Lung (tissue), 12 donors: Measurements from ENCODE around the gene PCGF2. TPM values are rescaled to one million over a fixed set of nuclear protein-coding genes. Genes with fewer than 3 reads are reported as not detected.

Source experiments
- ATAC-seq: fragments of 200-7000 bp; cut with Tn5 transposase; one replicate; pipeline ENCODE4 v1.9.1; 2020; ENCODE audit warnings: moderate number of reproducible peaks; ENCODE audit not compliant: insufficient read depth, low FRiP score
- DNase-seq, 3 donors: peaks; one replicate each; pipeline ENCODE4 v3.0.0-alpha.2; 2013 to 2017
- H3K27ac ChIP-seq, 2 donors: one replicate each; pipeline ENCODE4 v1.5.1; 2013; ENCODE audit warnings: mild to moderate bottlenecking in 2 of 2, moderate library complexity in 2 of 2, control low read depth in 1 of 2, inconsistent platforms in 1 of 2, low read depth in 1 of 2, low read length in 1 of 2
- H3K27me3 ChIP-seq, 3 donors: one replicate each; pipeline ENCODE4 v1.5.1; 2013; ENCODE audit warnings: low read length in 2 of 3; ENCODE audit not compliant: control insufficient read depth in 3 of 3, insufficient read depth in 3 of 3
- H3K36me3 ChIP-seq, 4 donors: one replicate each; pipeline ENCODE4 v1.5.1; 2013; ENCODE audit warnings: low read length in 4 of 4, mild to moderate bottlenecking in 1 of 4, moderate library complexity in 1 of 4; ENCODE audit not compliant: control insufficient read depth in 4 of 4, insufficient read depth in 4 of 4
- H3K4me1 ChIP-seq, 5 donors: one replicate each; pipeline ENCODE4 v1.5.1; 2013; ENCODE audit warnings: low read length in 5 of 5, mild to moderate bottlenecking in 2 of 5, moderate library complexity in 1 of 5; ENCODE audit not compliant: control insufficient read depth in 5 of 5, insufficient read depth in 5 of 5
- H3K4me3 ChIP-seq: one replicate; pipeline ENCODE4 v1.5.1; 2013; ENCODE audit warnings: mild to moderate bottlenecking, control low read depth, moderate library complexity
- H3K9ac ChIP-seq, 2 donors: one replicate each; pipeline ENCODE4 v1.5.1; 2013; ENCODE audit warnings: low read length in 2 of 2, control low read depth in 1 of 2; ENCODE audit not compliant: insufficient read depth in 1 of 2
- H3K9me3 ChIP-seq, 4 donors: one replicate each; pipeline ENCODE4 v1.5.1; 2013; ENCODE audit warnings: low read length in 3 of 4, mild to moderate bottlenecking in 1 of 4, moderate library complexity in 1 of 4; ENCODE audit not compliant: control insufficient read depth in 4 of 4, insufficient read depth in 3 of 4
- WGBS, 2 donors: extraction: QIAGEN DNeasy Blood & Tissue Kit; methylation state at CpG; one replicate each; pipeline ENCODE4 v1.1.7; 2013; 5-methylcytosine and 5-hydroxymethylcytosine counted together
- polyA plus RNA-seq, 2 donors: library from polyadenylated mRNA; stranded (reverse); fragments of 200-250 nt; gene quantifications; one replicate each; pipeline ENCODE4 v1.2.1, GENCODE V29; 2013
- total RNA-seq, 2 donors: library from RNA; depleted of rRNA in 1 of 2; stranded (reverse); fragments of >200 nt in 1 of 2; gene quantifications; one replicate each; pipeline ENCODE4 v1.2.1, GENCODE V29; 2014 to 2021
- TF ChIP-seq, protein P1 (sequence below): IDR thresholded peaks from 2 replicates; pipeline ENCODE4 v1.5.1; 2012; ENCODE audit warnings: mild to moderate bottlenecking; ENCODE audit errors: control extremely low read depth, extremely low read depth
- donor health status: control.
- donor health status: control.
- donor health status: Bipolar disorder and iron deficiency.
- donor health status: healthy.
- donor health status: DM: yes; HTN: yes; CAD: no.

The PCGF2 gene
- total and polyA plus RNA-seq, 4 donors, result 17.1 to 61.4 (median 36.2) TPM

DNA sequence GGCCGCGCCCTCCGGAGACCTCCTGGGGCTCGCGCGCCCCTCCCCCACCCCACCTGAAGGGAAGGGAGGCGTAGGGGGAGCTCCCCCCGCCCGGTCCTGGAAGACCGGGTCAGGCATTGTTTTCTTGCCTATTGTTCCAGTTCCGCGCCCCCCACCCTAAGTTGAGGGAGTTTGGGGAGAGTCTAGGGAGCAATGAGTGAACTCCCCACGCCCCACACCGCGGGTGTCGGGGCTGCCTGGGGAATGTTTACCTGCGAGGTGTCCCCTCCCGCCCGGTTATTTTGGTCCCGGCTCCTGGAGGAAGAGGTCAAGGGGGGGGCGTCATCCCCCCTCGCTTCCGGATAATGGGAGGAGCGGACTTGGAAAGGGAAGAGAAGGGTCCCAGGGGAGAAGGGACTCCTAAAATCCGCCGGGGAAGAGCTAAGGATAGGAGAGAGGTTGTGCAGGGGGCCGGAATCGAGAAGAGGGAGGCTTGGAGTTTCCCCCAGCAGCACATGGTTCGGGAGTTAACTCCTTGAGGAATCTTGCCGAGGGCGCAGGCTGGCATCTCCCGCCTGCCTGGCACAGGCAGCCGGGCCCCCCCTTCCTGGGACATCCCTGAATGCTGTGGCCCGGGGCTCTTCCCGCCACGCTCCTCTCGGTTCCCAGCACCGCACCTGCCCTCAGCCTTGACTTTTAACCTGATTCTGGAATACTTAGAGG lies 42.2 kb downstream of the PCGF2 start:
- no peak for ATAC-seq
- 0 to 1% methylated on average over 36 to 38 of the region's 38 CpGs for WGBS, 2 donors
- peaks cover 3 to 44% (median 10%) of the 10 kb centered on the region in 5 donors for H3K4me1 ChIP-seq

DNA sequence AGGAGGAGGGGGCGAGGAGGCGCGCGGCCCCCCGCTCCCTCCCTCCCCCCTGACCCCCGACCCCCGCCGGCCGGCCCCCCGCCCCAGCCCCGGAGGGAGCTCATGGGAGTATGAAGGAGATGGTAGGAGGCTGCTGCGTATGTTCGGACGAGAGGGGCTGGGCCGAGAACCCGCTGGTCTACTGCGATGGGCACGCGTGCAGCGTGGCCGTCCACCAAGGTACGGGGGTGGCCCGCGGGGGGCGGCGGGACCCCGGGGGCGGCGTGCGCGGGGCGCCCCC lies 42.7 kb downstream of the PCGF2 start:
- no peak overlapping the region for H3K9ac ChIP-seq
- 1 to 3% methylated on average over 8 to 30 of the region's 32 CpGs for WGBS, 2 donors
- no peak for ATAC-seq

More for the DNA sequence above, 42.2 kb downstream of the PCGF2 start:
- Histone ChIP-seq H3K27ac (peak overlapping the region; percentile 87 to 97), H3K9ac (peak overlapping the region in 1 of 2 donors; percentile 11), H3K27me3 (no peaks in the 10 kb centered on the region), H3K4me3 (peak overlapping the region; percentile 59), H3K9me3 (no peaks in the 10 kb centered on the region), H3K36me3 (peaks cover 0 to 20% (median 6%) of the 10 kb centered on the region in 4 donors)
- TF ChIP-seq, protein P1, sequence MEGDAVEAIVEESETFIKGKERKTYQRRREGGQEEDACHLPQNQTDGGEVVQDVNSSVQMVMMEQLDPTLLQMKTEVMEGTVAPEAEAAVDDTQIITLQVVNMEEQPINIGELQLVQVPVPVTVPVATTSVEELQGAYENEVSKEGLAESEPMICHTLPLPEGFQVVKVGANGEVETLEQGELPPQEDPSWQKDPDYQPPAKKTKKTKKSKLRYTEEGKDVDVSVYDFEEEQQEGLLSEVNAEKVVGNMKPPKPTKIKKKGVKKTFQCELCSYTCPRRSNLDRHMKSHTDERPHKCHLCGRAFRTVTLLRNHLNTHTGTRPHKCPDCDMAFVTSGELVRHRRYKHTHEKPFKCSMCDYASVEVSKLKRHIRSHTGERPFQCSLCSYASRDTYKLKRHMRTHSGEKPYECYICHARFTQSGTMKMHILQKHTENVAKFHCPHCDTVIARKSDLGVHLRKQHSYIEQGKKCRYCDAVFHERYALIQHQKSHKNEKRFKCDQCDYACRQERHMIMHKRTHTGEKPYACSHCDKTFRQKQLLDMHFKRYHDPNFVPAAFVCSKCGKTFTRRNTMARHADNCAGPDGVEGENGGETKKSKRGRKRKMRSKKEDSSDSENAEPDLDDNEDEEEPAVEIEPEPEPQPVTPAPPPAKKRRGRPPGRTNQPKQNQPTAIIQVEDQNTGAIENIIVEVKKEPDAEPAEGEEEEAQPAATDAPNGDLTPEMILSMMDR, result no peak
- peak; percentile 43 to 65 (median 54) for DNase-seq

DNA sequence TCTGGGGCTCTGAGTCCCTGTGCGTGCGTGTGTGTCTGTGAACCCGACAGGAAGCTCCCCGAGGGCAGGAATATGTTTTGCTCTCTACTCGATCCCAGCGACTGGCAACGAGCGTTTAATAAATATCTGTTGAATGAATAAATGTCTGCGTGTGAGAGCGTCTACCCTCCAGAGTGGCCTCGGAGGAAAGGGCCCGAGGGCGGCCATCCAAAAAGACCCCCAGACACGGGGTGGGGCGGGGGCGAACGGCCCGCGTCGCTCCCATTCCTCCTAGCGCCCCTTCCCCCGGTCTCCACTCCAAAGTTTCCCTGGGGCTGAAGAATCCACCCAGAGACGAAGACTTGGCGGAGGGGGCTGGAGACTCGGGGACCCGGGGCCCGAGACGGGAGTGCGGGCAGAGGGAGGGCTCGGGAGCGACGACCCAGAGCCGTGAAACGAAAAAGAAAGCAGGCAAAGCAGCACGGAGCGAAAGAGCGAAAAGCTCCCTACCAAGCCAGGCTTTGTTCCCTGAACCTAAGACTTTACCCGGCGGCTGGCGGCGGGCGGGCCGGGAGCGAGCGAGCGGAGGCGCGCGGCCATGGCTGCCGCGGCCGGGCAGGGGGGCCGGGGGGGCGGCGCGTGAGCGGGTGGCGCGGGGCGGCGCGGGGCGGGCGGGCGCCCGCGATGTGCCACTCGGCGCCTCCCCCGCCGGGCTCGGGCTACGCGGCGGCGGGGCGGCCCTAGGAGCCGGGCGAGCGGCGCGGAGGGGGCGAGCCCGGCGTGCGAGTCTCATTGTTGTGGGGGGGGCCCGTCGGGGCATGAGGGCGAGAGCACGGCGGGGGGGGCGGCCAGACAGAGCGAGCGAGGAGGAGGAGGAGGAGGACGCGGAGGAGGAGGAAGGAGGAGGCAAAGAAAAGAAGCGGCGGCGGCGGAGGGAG lies 43.3 kb downstream of the PCGF2 start, which contains the start of gene MLLT6:
MLLT6 (plus strand) TSS at position 668 of the 917 bp plus-strand sequence. CDS start 360 bp downstream, outside the sequence.
- peak within 1 kb of the TSS; percentile 70 for H3K4me3 ChIP-seq
- H3K27ac ChIP-seq, result peak within 1 kb of the TSS; percentile 95 to 97
- H3K9ac ChIP-seq, result peak within 1 kb of the TSS; percentile 56 to 77
- WGBS, 2 donors, result 1% methylated on average over 64 to 92 of the region's 100 CpGs
- ATAC-seq (peak; percentile 25), DNase-seq (peak; percentile 86 to 91 (median 87))
- no peaks in the 10 kb centered on the region for H3K9me3 ChIP-seq
- TF ChIP-seq, protein P1, result no peak
- peaks cover 0 to 17% (median 3%) of the 10 kb centered on the region in 4 donors for H3K36me3 ChIP-seq
- H3K4me1 ChIP-seq, result peaks cover 3 to 44% (median 10%) of the 10 kb centered on the region in 5 donors
- no peaks in the 10 kb centered on the region for H3K27me3 ChIP-seq

More for the DNA sequence above, 42.7 kb downstream of the PCGF2 start:
- Histone ChIP-seq H3K27me3 (no peaks in the 10 kb centered on the region), H3K4me3 (peak overlapping the region; percentile 59), H3K27ac (peak overlapping the region; percentile 87 to 97), H3K36me3 (peaks cover 0 to 17% (median 6%) of the 10 kb centered on the region in 4 donors), H3K9me3 (no peaks in the 10 kb centered on the region), H3K4me1 (peaks cover 3 to 44% (median 10%) of the 10 kb centered on the region in 5 donors)
- TF ChIP-seq, protein P1, result no peak
- DNase-seq, result no peak
